ENCODE data around the gene DDOST.
"Not testable (repeated sequence)": the region's sequence is repeated elsewhere in the genome, so short reads cannot be mapped to it uniquely, and the experiment has no call there.

Gene DDOST

DNA sequence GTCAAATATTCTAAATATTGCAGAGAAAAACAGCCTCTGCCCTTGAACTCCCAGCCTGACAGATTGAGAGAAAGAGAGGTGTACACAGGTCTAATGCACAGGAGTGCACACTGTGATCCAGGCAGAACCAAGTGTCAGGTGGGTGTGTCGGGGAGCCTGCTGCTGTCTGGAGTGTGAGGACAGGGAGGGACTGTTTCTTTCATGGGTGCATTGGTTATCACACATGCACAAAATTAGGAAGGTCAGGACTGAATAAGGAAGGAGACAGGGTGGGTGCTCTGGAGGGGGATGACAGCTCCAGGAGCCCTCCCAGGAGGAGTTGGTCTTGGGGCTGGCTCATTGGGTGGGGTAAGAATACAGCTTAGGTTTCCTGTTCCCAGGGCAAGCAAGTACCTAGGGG lies 41.2 kb downstream of the DDOST start:
- DNase-seq = no peak

- no peak for DNase-seq
These were observed 42.6 kb downstream of the DDOST start for GRCh38 chr1:20618550-20618949.

DNA sequence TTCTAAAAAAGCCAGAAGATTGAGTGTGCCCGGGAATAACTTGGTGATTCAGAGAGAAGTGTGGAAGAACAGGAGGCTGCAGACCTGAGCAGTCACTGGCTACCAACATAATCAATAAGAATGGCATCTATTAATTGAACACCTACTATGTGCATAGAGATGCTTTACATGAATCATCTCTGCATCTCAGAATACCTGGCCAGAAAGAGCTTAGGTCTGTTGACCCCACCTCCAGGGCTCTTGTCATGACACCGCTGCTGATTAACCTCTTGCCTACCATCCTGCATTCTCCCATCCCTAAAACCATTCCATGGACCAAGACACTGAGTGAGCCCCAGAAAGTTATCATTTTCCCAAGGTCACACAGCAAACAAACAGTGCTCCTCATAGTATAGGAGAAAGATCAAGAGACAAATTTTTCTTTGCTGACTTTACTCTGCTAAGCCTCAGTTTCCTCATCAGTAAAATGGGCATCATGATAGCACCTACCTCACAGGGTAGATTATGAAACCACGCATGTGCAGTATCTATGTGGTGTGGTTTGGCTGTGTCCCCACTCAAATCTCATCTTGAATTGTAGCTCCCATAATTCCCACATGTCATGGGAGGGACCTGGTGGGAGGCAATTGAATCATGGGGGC lies 44.2 kb downstream of the DDOST start:
- DNase-seq = no peak

DNA sequence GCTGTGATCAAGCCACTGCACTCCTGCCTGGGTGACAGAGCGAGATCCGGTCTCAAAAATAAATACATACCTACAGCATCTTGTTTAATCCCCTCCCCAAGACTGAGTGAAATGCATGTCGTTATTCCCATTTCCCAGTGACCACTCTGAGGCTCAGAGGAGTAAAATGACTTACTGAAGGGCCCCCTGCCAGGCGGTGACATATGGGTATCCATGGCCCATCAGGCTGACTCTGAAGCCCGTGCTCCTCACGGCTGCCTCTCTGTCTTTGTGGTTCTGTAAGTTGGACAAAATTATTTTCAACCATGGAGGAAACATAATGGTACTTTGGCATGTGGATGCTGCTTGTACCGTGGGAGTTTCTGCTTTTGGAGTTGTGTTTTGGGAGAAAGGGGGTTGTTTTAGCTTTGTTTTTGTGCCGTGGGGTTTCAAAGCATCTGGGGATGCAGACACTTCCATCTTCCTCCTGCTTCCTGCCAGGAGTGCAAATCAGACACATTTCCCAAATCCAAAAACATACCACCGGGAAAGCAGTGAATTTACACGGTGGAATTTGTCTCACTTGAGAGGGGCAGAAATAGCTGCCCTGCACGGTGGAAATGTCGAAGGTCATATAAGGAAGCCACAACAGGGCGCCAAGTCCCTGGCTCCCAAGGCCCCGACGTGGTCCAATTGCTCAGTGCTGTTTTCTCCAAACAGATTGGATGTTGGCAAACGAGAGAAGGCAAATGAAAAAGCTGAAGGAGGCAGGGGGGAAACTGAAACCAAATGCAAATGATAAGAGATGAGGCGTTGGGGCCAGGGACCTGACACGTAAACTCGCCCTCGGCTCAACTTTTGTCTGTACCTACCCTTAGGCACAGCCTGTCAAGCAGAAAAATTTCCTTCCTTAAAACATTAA lies 45.0 kb downstream of the DDOST start:
- no peak for DNase-seq

DNA sequence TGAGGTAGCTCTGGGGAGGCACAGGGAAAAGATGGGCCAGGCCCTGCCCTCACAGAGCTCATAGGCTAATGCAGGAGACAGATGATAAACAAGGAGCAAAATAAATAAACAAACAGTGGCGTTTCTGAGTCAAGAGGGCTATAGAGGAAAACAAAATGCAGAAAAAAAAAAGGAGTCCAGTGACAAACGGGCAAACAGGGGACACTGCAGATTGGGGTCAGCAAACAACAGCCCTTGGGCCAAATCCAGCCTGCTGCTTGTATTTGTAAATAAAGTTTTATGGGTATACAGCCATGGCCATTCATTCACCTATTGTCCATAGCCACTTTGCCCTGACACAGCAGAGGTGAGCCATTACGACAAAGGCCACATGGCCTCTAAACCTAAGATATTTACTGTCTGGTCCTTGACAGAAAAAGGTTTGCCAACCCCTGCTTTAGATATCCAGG lies 47.0 kb downstream of the DDOST start:
- DNase-seq = no peak

DNA sequence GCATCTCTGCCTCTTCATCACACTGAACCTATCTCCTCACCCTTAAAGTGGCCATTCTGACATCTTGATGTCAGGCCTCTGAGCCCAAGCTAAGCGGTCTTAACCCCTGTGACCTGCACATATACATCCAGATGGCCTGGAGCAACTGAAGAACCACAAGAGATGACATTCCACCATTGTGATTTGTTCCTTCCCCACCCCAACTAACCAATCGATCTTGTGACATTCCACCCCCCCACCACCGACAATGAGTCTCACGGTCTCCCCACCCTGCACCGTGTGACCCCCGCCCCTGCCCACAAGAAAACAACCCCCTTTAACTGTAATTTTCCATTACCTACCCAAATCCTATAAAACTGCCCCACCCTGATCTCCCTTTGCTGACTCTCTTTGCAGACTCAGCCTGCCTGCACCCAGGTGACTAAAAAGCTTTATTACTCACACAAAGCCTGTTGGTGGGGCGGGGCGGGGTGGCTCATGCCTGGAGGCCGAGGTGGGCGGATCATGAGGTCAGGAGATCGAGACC lies 48.9 kb downstream of the DDOST start:
- DNase-seq = peak; percentile 11

DNA sequence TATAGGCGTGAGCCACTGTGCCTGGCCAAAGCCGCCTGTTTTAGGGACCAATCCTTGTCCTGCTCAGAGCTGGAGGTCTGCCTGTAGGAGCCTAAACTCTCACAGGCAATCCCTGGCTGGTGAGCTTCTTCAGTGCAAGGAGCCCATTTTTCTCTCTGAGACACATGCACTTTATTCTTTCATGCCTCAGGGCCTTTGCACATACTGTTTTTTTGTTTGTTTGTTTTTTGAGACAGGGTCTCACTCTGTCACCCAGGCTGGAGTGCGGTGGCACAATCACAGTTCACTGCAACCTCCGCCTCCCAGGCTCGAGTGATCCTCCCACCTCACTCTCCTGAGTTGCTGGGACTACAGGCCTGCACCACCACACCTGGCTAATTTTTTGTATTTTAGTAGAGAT lies 49.5 kb downstream of the DDOST start:
- no peak for DNase-seq

- no peak for DNase-seq
These were observed 50.2 kb downstream of the DDOST start for GRCh38 chr1:20610970-20611369.

DNA sequence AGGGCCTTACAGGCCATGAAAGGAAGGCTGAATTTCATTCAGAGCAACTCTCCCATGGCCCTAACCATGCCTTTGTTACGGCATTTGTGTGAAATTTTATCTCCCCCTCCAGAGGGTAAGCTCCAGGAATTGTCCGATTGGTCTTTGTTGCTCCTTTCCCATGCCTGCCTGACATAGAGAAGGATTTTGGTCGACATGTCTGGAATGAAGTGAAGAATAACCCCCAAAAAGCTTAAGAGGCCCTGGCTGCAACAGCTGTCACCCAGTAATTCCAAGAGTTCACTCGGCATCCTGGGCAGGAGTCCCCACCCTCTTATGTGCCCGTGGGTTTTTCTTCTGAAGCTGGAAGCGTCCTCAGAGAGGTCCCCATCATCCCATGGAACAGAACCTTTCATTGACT lies 51.6 kb downstream of the DDOST start:
- no peak for DNase-seq

- not testable (repeated sequence) for DNase-seq
These were observed 54.2 kb downstream of the DDOST start for GRCh38 chr1:20606801-20607570.

GRCh38 chr1:20604678-20605077 lies 56.5 kb downstream of the DDOST start:
- no peak for DNase-seq

GRCh38 chr1:20603504-20604464 lies 57.4 kb downstream of the DDOST start:
- DNase-seq = no peak

DNA sequence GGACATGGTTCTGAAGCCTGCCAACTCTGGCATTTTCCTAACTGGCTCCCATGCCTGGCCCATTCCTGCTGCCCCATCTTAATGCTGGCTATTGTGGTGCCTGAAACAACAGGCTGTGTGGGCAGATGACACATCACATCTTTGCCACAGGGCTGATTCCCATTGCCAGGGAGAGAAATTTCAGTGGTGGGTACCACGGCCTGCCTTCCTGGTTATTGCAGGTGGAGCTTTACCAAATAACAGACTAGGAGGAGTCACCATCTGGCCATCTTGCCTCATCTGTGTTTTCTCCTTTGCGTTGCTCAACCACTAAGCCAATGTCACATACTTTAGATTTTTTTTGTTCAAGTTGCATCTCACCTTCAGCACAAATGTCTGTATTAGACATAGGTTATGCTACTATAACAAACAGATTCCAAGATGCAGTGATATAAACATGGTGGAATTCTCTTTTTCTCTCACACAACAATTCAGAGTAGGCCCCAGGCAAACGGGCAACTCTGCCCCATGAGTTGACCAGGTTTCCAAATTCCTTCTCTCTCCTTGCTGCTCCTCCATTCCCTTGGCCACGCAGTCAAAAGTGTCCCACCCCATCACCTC lies 58.2 kb downstream of the DDOST start:
- DNase-seq = no peak
